Measurements from ENCODE around the gene ELANE. TPM values are rescaled to one million over a fixed set of nuclear protein-coding genes. Genes with fewer than 3 reads are reported as not detected.
"Not testable (repeated sequence)": the region's sequence is repeated elsewhere in the genome, so short reads cannot be mapped to it uniquely, and the experiment has no call there.

Gene ELANE
- total and polyA plus RNA-seq, 5 donors from 2014 or later = not detected

DNA sequence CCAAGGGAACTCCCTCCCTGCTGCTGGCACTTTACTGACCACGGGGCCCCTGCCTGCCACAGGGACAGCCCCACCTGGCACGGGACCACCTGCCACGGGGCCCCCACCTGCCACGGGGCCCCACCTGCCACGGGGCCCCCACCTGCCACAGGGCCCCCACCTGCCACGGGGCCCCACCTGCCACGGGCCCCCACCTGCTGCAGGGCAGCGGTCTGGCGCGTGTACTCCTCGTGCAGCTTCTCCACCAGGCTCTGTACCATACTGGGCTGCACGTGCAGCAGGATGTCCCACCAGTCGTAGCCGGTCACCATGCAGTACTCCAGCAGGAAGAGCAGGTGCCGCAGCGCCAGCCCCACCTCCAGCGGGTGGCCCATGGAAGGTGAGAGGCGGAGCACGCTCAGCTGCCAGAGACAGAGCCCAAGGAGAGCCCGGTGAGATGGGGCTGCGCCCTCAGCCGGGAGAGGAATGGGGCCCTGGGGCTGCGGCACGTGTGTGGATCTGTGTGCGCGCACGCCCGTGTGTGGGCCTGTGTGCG, 24.7 kb downstream of the ELANE start:
- H3K4me1 Mint-ChIP-seq = peaks cover 0 to 14% (median 3%) of the 10 kb centered on the region in 4 donors
- no peaks in the 10 kb centered on the region for H3K9me3 ChIP-seq (ENCODE audit: control insufficient read depth in 2 of 2, low read length in 2 of 2)
- no peak overlapping the region for H3K27ac ChIP-seq (ENCODE audit: insufficient read depth, low read length, poor library complexity, severe bottlenecking)
- peak overlapping the region in 1 of 3 donors; percentile 89 for H3K27ac Mint-ChIP-seq
- peaks cover 4% of the 10 kb centered on the region for H3K36me3 Mint-ChIP-seq
- H3K36me3 ChIP-seq (ENCODE audit: control insufficient read depth, insufficient read depth, low read length) = peaks cover 25% of the 10 kb centered on the region
- DNase-seq = no peak
- H3K9me3 Mint-ChIP-seq = peaks cover 0 to 3% (median 0%) of the 10 kb centered on the region in 7 donors
- H3K27me3 ChIP-seq (ENCODE audit: control insufficient read depth, insufficient read depth, low read length) = no peaks in the 10 kb centered on the region
- H3K4me3 Mint-ChIP-seq = no peak overlapping the region
- no peak for ATAC-seq (ENCODE audit: low read depth in 2 of 2)
- H3K4me1 ChIP-seq (ENCODE audit: control insufficient read depth, insufficient read depth, low read length, poor library complexity, severe bottlenecking) = peaks cover 13% of the 10 kb centered on the region
- no peak overlapping the region for H3K4me3 ChIP-seq (ENCODE audit: low read depth, low read length)
- peaks cover 5% of the 10 kb centered on the region for H3K27me3 Mint-ChIP-seq

DNA sequence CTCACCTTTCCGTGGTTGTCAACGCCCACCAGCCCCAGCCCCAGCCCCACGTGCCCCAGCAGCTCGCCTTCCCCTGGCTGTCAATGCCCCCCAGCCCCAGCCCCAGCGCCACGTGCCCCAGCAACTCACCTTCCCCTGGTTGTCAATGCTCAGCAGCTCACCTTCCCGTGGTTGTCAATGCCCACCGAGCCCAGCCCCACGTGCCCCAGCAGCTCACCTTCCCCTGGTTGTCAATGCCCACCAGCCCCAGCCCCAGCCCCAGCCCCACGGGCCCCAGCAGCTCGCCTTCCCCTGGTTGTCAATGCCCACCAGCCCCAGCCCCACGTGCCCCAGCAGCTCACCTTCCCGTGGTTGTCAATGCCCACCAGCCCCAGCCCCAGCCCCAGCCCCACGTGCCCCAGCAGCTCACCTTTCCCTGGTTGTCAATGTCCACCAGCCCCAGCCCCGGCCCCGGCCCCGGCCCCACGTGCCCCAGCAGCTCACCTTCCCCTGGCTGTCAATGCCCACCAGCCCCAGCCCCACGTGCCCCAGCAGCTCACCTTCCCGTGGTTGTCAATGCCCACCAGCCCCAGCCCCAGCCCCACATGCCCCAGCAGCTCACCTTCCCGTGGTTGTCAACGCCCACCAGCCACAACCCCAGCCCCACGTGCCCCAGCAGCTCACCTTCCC, 26.0 kb downstream of the ELANE start:
- ATAC-seq (ENCODE audit: low read depth in 2 of 2); H3K4me1 Mint-ChIP-seq; H3K4me1 ChIP-seq (ENCODE audit: control insufficient read depth, insufficient read depth, low read length, poor library complexity, severe bottlenecking); DNase-seq; H3K27me3 Mint-ChIP-seq; H3K4me3 ChIP-seq (ENCODE audit: low read depth, low read length); H3K27me3 ChIP-seq (ENCODE audit: control insufficient read depth, insufficient read depth, low read length); H3K36me3 Mint-ChIP-seq; H3K27ac ChIP-seq (ENCODE audit: insufficient read depth, low read length, poor library complexity, severe bottlenecking); H3K9me3 ChIP-seq (ENCODE audit: control insufficient read depth in 2 of 2, low read length in 2 of 2); H3K9me3 Mint-ChIP-seq; H3K4me3 Mint-ChIP-seq: not testable (repeated sequence)
- H3K36me3 ChIP-seq (ENCODE audit: control insufficient read depth, insufficient read depth, low read length) = peaks cover 35% of the 10 kb centered on the region
- peak overlapping the region in 1 of 3 donors; percentile 26 for H3K27ac Mint-ChIP-seq

DNA sequence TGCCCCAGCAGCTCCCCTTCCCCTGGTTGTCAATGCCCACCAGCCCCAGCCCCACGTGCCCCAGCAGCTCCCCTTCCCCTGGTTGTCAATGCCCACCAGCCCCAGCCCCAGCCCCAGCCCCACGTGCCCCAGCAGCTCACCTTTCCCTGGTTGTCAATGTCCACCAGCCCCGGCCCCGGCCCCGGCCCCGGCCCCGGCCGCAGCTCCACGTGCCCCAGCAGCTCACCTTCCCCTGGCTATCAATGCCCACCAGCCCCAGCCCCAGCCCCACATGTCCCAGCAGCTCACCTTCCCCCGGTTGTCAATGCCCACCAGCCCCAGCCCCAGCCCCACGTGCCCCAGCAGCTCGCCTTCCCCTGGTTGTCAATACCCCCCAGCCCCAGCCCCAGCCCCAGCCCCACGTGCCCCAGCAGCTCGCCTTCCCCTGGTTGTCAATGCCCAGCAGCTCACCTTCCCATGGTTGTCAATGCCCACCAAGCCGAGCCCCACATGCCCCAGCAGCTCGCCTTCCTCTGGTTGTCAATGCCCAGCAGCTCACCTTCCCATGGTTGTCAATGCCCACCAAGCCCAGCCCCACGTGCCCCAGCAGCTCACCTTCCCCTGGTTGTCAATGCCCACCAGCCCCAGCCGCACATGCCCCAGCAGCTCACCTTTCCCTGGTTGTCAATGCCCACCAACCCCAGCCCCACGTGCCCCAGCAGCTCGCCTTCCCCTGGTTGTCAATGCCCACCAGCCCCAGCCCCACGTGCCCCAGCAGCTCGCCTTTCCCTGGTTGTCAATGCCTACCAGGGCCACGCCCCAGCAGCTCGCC, 26.9 kb downstream of the ELANE start:
- not testable (repeated sequence) for H3K4me3 Mint-ChIP-seq; H3K4me1 Mint-ChIP-seq; H3K4me1 ChIP-seq (ENCODE audit: control insufficient read depth, insufficient read depth, low read length, poor library complexity, severe bottlenecking); H3K9me3 ChIP-seq (ENCODE audit: control insufficient read depth in 2 of 2, low read length in 2 of 2); H3K4me3 ChIP-seq (ENCODE audit: low read depth, low read length); H3K27me3 Mint-ChIP-seq; ATAC-seq (ENCODE audit: low read depth in 2 of 2); H3K27ac ChIP-seq (ENCODE audit: insufficient read depth, low read length, poor library complexity, severe bottlenecking); H3K27me3 ChIP-seq (ENCODE audit: control insufficient read depth, insufficient read depth, low read length); H3K36me3 Mint-ChIP-seq; H3K9me3 Mint-ChIP-seq; DNase-seq
- H3K27ac Mint-ChIP-seq = peak overlapping the region in 2 of 3 donors; percentile 1 to 86
- peaks cover 39% of the 10 kb centered on the region for H3K36me3 ChIP-seq (ENCODE audit: control insufficient read depth, insufficient read depth, low read length)

DNA sequence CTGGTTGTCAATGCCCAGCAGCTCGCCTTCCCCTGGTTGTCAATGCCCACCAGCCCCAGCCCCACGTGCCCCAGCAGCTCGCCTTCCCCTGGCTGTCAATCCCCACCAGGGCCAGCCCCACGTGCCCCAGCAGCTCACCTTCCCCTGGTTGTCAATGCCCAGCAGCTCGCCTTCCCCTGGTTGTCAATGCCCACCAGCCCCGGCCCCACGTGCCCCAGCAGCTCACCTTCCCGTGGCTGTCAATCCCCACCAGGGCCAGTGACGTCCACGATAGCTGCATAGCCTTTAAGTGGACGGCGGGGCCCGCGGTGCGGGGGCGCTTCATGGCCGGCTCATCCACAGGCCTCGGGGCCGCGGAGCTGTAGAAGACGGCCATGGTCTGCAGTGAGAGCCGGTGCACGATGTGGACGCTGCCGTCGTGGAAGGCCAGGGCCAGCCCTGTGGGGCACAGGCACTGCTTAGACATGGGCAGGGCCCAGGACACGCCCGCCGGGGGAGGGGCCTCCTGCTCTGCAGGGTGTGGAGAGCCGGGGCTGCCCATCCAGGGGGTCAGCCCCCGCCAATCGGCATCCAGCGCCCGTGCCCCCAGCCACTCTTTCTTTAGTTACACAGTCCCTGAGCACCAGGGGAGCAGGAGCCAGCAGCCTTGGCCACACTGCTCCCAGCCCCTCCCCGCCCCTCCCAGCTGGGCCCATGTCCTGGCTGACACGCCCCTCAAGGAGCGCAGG, 27.8 kb downstream of the ELANE start:
- no peaks in the 10 kb centered on the region for H3K27me3 ChIP-seq (ENCODE audit: control insufficient read depth, insufficient read depth, low read length)
- Mint-ChIP-seq H3K4me3 (no peak overlapping the region), H3K4me1 (peaks cover 0 to 3% (median 0%) of the 10 kb centered on the region in 4 donors), H3K27me3 (no peaks in the 10 kb centered on the region), H3K27ac (peak overlapping the region in 1 of 3 donors; percentile 86), H3K36me3 (peaks cover 4% of the 10 kb centered on the region), H3K9me3 (no peaks in the 10 kb centered on the region)
- no peaks in the 10 kb centered on the region for H3K4me1 ChIP-seq (ENCODE audit: control insufficient read depth, insufficient read depth, low read length, poor library complexity, severe bottlenecking)
- no peak for DNase-seq
- H3K9me3 ChIP-seq (ENCODE audit: control insufficient read depth in 2 of 2, low read length in 2 of 2) = no peaks in the 10 kb centered on the region
- H3K4me3 ChIP-seq (ENCODE audit: low read depth, low read length) = no peak overlapping the region
- ATAC-seq (ENCODE audit: low read depth in 2 of 2) = no peak
- no peak overlapping the region for H3K27ac ChIP-seq (ENCODE audit: insufficient read depth, low read length, poor library complexity, severe bottlenecking)
- peaks cover 42% of the 10 kb centered on the region for H3K36me3 ChIP-seq (ENCODE audit: control insufficient read depth, insufficient read depth, low read length)

DNA sequence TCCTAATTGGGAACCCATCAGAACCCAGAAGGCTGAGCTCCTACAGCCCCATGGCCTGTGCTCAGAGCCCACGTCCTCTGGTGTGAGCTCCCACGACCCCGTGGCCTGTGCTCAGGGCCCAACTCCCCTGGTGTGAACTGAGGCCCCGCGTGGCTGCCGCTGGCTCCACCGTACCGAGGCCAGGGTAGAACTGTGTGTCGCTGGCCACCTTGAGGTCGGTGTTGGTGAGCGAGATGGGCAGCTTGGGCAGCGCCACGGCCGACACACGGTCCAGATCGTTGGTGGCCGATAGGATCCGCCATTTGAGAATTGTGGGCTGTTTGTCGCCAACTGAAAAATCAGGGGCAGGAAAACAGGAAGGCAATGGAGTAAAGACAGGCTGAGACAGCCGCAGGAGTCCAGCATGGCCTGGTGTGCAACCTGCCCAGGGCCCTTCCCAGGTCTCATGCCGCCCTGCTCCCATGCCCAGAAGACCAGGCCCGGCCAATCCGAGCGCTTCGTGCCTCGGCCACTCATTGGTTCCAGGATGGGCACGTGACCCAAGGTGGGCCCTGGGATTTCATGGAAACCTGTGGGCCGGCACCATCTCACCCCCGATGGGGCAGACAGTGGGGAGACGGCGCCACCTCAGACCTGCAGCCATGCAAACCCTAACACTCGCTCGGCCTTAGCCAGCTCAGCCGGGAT, 29.4 kb downstream of the ELANE start:
- no peaks in the 10 kb centered on the region for H3K9me3 Mint-ChIP-seq
- no peaks in the 10 kb centered on the region for H3K4me1 ChIP-seq (ENCODE audit: control insufficient read depth, insufficient read depth, low read length, poor library complexity, severe bottlenecking)
- no peaks in the 10 kb centered on the region for H3K36me3 Mint-ChIP-seq
- no peaks in the 10 kb centered on the region for H3K27me3 ChIP-seq (ENCODE audit: control insufficient read depth, insufficient read depth, low read length)
- no peak for ATAC-seq (ENCODE audit: low read depth in 2 of 2)
- no peak overlapping the region for H3K27ac Mint-ChIP-seq
- H3K4me1 Mint-ChIP-seq = peaks cover 0 to 2% (median 0%) of the 10 kb centered on the region in 4 donors
- DNase-seq = no peak
- H3K27me3 Mint-ChIP-seq = no peaks in the 10 kb centered on the region
- no peak overlapping the region for H3K4me3 Mint-ChIP-seq
- no peak overlapping the region for H3K27ac ChIP-seq (ENCODE audit: insufficient read depth, low read length, poor library complexity, severe bottlenecking)
- peaks cover 45% of the 10 kb centered on the region for H3K36me3 ChIP-seq (ENCODE audit: control insufficient read depth, insufficient read depth, low read length)
- H3K4me3 ChIP-seq (ENCODE audit: low read depth, low read length) = no peak overlapping the region
- no peaks in the 10 kb centered on the region for H3K9me3 ChIP-seq (ENCODE audit: control insufficient read depth in 2 of 2, low read length in 2 of 2)

DNA sequence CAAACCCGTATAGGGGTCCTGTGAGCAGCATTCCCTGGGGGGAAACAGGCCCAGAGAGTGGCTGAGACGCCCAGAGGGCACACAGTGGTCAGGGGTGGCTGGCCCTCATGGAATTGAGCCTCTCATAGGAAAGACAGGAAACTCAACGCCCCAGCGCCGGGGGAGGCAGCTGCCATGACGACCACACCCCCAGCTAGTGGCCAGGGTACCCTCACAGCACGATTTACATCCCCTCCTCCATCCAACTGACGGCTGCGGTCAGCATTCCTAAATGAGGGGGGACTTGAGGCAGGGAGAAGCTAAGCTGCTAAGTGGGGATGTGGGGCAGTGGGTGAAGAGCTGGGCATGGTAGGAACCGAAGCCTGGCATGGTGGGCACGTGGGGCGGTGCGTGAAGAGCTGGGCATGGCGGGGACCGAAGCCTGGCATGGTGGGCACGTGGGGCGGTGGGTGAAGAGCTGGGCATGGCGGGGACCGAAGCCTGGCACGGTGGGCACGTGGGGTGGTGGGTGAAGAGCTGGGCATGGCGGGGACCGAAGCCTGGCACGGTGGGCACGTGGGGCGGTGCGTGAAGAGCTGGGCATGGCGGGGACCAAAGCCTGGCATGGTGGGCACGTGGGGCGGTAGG, 30.9 kb downstream of the ELANE start:
- no peaks in the 10 kb centered on the region for H3K9me3 ChIP-seq (ENCODE audit: control insufficient read depth in 2 of 2, low read length in 2 of 2)
- ATAC-seq (ENCODE audit: low read depth in 2 of 2) = no peak
- Mint-ChIP-seq H3K9me3 (no peaks in the 10 kb centered on the region), H3K27ac (no peak overlapping the region), H3K27me3 (no peaks in the 10 kb centered on the region), H3K4me1 (peaks cover 0 to 8% (median 0%) of the 10 kb centered on the region in 4 donors), H3K36me3 (no peaks in the 10 kb centered on the region), H3K4me3 (no peak overlapping the region)
- H3K27me3 ChIP-seq (ENCODE audit: control insufficient read depth, insufficient read depth, low read length) = no peaks in the 10 kb centered on the region
- no peak overlapping the region for H3K27ac ChIP-seq (ENCODE audit: insufficient read depth, low read length, poor library complexity, severe bottlenecking)
- no peaks in the 10 kb centered on the region for H3K4me1 ChIP-seq (ENCODE audit: control insufficient read depth, insufficient read depth, low read length, poor library complexity, severe bottlenecking)
- H3K4me3 ChIP-seq (ENCODE audit: low read depth, low read length) = no peak overlapping the region
- H3K36me3 ChIP-seq (ENCODE audit: control insufficient read depth, insufficient read depth, low read length) = peaks cover 51% of the 10 kb centered on the region
- DNase-seq = no peak

DNA sequence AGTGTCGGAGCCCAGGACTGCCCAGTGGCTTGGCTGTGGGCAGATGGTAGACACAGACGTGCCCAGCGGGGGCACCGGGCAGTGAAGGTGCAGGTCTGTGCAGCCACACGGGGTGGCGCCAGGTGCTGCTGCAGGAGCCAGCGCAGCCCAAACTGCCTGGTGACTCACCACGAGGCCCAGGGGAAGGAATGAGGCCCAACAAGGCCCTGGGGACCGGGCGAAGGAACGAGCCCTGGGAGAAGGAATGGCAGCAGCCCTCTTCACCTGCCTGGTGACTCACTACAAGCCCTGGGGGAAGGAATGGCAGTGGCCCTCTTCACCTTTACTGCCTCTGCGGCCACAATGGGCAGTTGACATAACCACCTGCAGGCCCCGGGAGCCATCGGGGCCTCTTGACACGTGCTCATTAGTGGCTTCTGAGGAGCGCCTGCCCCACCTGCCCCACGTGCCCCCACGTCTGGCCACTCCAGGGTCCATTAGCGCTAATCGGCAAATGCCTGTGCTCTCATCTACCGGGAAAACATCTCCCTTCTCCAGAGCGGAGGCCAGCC, 31.6 kb downstream of the ELANE start:
- H3K36me3 ChIP-seq (ENCODE audit: control insufficient read depth, insufficient read depth, low read length) = peaks cover 54% of the 10 kb centered on the region
- no peaks in the 10 kb centered on the region for H3K27me3 Mint-ChIP-seq
- H3K9me3 ChIP-seq (ENCODE audit: control insufficient read depth in 2 of 2, low read length in 2 of 2) = no peaks in the 10 kb centered on the region
- ATAC-seq (ENCODE audit: low read depth in 2 of 2) = no peak
- H3K27ac ChIP-seq (ENCODE audit: insufficient read depth, low read length, poor library complexity, severe bottlenecking) = no peak overlapping the region
- H3K4me3 ChIP-seq (ENCODE audit: low read depth, low read length) = no peak overlapping the region
- H3K4me1 ChIP-seq (ENCODE audit: control insufficient read depth, insufficient read depth, low read length, poor library complexity, severe bottlenecking) = no peaks in the 10 kb centered on the region
- no peak for DNase-seq
- H3K36me3 Mint-ChIP-seq = no peaks in the 10 kb centered on the region
- H3K4me1 Mint-ChIP-seq = peaks cover 0 to 13% (median 0%) of the 10 kb centered on the region in 4 donors
- H3K27me3 ChIP-seq (ENCODE audit: control insufficient read depth, insufficient read depth, low read length) = no peaks in the 10 kb centered on the region
- H3K9me3 Mint-ChIP-seq = no peaks in the 10 kb centered on the region
- no peak overlapping the region for H3K4me3 Mint-ChIP-seq
- no peak overlapping the region for H3K27ac Mint-ChIP-seq

Data from CD4-positive, CD25-positive, alpha-beta regulatory T cell (primary cell).